DMS114 treated with DMSO at 0.1 percent for 48 hours (cell line): ENCODE results near the gene MAPRE3.

ENCODE experiments used
- DNase-seq: peaks from one replicate; lab custom pipeline; 2025; ENCODE audit not compliant: unreplicated experiment; lab: John Stamatoyannopoulos, UW

MAPRE3 gene

GRCh38 chr2:26982102-26982742 is 11.8 kb downstream of the MAPRE3 start:
- DNase-seq, result no peak

GRCh38 chr2:26983746-26984145 is 13.3 kb downstream of the MAPRE3 start:
- DNase-seq, result no peak

GRCh38 chr2:26985807-26986206 is 15.4 kb downstream of the MAPRE3 start:
- no peak for DNase-seq

DNA sequence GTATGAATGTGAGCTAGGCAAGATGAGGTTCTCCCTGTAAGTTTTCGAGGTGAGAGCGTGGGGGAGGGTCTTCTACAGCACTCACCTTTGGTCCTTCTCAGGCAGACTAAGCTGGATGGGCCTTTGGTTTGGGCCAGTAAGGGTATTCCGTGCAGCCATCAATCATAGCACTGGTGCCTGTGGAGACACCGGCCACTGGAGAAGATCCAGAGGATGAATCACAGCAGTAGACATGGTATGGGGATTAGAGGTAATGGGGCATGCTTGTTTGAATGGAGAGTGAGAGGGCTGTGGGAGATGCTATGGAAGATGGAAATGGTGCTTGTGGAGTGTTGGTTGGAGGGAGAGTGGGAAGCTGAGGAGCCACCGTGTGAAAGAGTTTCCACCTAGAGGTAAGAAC is 16.1 kb downstream of the MAPRE3 start:
- no peak for DNase-seq

DNA sequence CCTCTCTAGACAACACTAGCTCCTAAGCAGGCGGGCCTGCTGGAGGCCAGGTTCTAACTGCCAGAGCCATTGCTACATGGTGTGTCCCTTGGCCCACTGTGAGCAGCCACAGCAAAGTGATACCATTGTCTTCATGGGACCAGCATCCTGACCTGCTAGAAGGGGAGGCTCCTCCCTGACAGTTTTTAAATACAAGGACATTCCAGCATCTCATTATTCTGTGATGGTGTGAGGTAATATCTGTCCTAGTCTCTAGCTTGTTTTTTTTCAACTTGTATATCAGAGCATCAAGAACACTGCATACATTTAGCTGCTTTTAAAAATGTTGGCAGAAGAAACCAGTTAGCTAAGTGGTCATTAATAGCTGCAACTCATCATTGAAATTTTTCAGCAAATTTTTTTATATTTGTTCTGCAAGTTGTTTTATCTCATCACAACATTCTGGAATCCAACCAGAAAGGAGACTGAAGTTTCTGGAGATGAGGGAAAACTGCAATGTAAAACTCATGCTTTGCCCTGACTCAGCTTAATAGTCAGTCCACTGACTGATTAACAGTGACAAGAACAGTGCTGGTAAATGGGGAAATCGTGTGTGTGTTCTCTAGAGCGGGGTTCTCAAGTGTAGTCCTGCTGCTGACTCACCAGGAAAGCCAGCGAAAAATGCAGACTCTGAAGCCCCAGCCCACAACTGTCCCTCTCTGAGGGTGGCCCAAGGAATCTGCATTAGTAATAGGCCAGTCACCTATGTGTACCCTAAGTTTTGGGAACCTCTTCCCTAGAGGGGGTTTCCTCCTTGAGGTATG is 17.8 kb downstream of the MAPRE3 start:
- DNase-seq, result no peak

DNA sequence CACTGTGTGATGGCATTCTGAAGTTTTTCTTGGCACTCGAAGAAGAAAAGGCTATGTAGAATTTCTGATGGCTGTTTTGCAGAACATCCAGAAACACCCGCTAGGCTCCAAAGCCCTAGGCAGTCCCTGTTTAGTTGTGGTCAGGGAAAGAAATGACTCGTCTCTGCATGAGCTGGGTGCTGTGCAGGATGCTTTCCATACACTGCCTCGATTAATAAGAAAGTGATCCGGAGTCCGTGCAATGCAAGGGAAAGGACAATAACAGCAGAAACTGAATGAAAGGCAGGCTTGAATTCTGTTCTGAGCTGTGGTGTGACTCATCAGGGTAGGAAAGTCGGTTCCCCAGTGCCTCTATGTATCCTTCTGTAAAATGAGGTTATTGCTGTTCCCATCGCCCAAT is 18.7 kb downstream of the MAPRE3 start:
- DNase-seq, result no peak

DNA sequence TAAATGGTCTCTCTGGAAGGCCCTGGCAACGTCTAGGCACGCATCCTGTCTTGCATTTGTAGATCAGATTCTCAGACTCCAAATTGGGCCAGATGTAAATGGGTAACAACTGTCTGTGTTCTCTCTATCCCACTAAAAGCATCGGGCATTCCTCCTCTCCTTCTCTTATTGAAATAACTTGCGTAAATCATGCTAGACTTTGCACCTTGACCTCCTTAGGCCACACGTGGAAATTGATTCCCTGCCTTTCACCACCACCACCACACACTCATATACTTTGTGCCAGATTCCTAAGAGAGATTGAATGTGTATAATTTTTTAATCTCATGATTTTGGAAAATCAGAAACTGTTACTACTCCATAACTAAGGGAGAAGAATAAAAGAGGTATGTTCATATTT is 21.3 kb downstream of the MAPRE3 start:
- DNase-seq, result no peak

DNA sequence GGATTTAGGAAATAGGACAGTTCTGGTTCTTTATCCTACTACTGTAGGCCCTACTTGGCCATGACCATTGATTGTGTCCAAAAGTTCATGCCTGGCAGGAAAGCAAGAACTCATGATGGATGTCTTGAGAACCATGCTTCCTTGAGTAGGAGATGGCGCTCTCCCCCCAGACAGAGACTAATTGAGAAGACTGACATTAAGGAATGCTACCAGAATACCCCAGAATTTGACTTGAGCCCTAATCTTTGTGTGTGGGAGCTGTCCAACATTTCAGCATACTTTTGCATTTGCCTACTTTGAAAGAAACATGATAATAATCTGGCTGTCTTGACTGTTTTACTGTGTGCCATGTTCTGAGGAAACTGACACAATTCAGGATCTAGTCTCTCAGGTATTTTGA is 23.3 kb downstream of the MAPRE3 start:
- no peak for DNase-seq

GRCh38 chr2:26994983-26995382 is 24.5 kb downstream of the MAPRE3 start:
- no peak for DNase-seq

DNA sequence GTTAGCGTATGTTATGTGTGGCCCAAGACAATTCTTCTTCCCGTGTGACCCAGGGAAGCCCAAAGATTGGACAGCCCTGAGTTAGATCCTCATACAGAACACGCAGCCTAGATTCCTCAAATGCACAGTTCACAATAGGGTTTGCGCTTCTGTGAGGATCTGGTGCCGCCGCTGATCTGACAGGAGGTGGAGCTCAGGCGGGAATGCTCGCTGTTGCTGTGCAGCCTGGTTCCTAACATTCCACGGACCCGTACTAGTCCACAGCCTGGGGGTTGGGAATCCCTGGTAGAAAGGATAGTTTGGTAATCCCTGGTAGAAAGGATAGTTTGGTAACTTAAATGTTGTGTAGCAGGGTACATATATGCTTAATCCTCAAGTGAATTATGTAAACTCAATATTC is 27.0 kb downstream of the MAPRE3 start:
- DNase-seq, result no peak

DNA sequence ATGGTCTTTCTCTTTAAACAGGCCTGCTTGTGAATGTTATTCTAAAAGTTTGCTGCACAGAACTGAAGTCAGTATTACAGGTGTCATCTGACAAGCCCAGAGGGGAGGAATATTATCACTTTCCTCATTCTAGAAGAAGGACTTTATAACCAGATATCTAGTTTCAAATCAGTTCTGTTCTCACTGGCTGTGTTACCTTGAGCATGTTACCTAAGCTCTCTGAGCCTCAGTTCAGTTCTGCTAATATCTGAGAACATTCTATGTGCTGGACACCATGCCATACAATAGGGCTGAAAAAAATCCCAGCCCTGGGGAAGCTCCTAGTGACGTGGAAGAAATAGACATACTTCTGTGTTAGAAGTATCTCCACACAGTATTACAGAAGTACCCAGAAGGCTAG is 27.9 kb downstream of the MAPRE3 start:
- DNase-seq, result no peak

GRCh38 chr2:27000228-27000627 is 29.8 kb downstream of the MAPRE3 start:
- DNase-seq, result no peak

DNA sequence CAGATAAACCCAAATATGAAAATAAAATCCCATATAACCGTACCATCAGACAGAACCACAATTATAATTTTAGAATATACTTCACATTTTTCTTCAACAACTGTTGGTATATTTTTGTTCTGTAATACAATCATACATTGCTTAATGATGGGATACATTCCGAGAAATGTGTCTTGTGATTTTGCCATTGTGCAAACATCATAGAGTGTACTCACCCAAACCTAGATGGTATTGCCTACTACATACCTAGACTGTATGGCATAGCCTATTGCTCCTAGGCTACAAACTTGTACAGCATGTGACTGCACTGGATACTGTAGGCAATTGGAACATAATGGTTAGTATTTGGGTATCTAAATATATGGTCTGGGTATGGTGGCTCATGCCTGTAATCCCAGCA is 30.6 kb downstream of the MAPRE3 start:
- no peak for DNase-seq

- no peak for DNase-seq
Observed at GRCh38 chr2:27001950-27002349, 31.5 kb downstream of the MAPRE3 start.

- DNase-seq, result no peak
Observed at GRCh38 chr2:27003007-27003406, 32.6 kb downstream of the MAPRE3 start.

GRCh38 chr2:27003857-27004256 is 33.4 kb downstream of the MAPRE3 start:
- no peak for DNase-seq

DNA sequence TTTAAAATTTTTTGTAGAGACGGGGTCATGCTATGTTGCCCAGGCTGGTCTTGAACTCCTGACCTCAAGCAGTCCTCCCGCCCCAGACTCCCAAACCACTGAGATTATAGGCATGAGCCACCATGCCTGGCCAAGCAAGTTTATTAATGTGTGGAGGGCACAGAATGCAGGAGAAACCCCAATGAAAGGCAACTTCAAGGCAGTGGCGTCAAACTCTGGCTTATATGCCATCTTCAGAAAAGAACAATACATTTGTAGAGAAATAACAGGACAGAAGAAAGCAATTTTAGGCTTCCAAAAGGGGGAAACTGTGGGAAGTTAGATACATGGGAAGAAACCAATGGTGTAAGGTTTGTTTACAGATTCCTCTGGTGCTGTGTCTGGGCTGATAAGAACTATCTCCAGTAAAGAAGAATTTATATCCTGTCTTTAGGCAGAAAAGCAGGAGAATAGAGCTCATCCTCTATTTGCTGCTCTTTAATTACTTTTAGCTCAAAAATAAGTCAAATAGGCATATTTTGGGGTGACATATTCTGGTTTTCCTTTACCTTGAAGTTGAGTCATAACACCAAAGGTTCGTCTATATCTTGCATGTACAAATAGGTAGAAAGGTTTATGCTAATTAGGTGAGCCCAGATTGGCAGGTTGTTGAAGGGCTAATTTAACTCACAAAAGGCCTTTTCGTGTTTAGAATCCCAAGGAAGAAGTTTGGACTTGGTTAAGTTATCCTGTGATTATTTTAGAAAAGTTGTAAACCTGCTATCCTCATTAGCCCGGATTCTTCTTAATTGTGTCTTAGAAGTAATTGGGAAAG is 36.4 kb downstream of the MAPRE3 start:
- DNase-seq, result no peak

DNA sequence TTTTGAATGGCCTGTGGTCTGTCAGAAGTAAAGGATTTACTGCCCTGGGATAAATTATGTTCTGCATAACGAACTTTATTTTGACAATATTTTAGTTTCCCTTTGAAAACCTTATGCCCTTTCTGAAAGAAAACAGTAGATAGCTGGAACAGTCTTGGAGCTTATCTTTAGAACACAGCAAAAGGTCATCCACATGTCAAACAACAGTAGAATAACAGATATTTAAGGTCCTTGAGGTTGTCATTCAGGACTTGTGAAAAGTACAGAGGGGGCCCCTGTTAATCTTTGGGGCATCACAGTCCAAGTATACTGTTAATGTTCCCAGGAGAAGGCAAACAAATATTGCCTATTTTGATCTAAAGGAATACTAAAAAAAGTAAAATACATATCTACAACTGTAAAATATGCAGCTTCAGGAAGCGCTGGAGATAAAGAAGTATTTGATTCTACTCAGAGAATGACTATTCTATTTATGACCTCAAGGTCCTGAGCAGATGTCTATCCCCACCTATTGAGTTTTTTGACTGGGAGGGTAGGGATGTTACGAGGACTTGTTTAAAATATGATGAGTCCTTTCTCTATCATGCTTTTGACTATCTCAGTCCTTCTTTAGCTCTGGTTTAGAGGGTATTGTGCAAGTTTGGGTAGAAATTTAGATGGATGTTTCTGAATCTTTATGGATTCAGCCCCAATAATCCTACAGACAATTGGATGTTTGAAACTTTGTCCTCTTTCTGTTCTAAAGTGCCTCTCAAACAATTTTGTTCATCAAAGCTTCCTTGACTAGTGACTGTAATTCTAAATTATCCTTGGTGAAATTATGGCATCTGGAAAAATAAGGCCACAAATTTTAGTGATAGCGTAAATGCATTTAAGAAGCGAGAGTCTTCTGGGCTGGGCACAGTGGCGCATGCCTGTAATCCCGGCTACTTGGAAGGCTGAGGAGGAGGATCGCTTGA is 37.3 kb downstream of the MAPRE3 start:
- no peak for DNase-seq

DNA sequence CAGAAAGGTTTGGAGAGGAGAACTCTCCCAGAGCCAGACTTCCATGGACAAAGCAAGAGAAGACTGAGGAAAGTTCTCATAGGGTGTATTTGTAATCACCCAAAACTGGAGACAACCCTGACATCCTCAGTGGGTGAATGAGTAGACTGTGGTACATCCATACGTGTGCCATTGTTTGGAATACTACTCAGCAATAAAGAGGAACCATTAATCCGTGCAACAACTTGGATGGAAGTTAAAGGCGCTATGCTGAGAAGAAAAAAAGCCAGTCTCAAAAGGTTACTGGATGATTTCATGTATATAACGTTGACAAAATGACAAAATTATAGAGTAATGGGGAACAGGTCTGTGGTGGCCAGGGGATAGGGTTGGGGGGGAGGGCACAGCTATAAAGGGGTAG is 38.2 kb downstream of the MAPRE3 start:
- DNase-seq, result no peak

DNA sequence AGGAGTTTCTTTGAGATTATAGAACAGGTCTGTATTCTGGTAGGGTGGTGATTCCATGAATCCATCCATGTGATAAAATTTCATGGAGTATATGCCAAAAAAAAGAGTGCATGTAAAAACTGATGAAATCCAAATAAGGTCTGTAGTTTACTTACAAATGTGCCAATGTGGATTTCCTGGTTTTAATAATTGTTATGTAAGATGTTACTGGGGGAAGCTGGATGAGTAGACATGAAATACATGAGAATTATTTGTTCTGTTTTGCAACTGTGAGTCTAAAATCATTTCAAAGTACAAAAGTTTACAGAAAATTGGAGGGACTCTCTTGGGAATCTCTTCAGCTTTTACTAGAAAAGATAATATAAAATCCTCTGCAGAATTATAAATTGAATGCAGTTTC is 38.6 kb downstream of the MAPRE3 start:
- no peak for DNase-seq

DNA sequence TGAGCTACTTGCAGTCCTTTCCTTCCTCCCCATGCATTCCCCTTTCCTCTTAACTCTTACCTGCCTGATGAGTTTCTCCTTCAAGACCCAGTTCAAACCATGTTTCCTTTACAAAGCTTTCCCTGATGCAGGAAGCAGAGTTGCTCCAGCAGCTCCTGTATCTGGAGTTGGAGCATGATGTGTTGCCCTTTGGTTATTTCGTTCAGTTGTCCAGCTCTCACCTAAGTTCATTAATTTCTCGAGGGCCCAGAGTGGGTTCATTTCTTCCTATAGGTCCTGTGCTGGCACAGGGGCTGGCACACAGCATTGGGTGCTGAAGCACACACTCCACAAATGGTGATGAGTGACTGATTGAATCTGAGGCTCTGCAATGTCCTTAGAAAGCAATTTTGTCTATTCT is 39.3 kb downstream of the MAPRE3 start:
- no peak for DNase-seq
